NCI-H82 treated with DMSO at 0.1 percent for 48 hours (cell line): Measurements from ENCODE around the gene DUSP22.
"Not testable (repeated sequence)": the region's sequence is repeated elsewhere in the genome, so short reads cannot be mapped to it uniquely, and the experiment has no call there.

Experiments
- DNase-seq: peaks from one replicate; lab custom pipeline; 2025; ENCODE audit not compliant: unreplicated experiment; lab: John Stamatoyannopoulos, UW

Gene DUSP22

GRCh38 chr6:279341-280029 lies 12.8 kb upstream of the DUSP22 start:
- DNase-seq, result no peak

- DNase-seq, result no peak
These were observed 11.4 kb upstream of the DUSP22 start for GRCh38 chr6:280775-281468.

GRCh38 chr6:281469-282103 lies 10.7 kb upstream of the DUSP22 start:
- no peak for DNase-seq

GRCh38 chr6:282177-282866 lies 10.0 kb upstream of the DUSP22 start:
- DNase-seq, result no peak

- no peak for DNase-seq
These were observed 9.3 kb upstream of the DUSP22 start for GRCh38 chr6:282867-283416.

GRCh38 chr6:284486-284885 lies 7.8 kb upstream of the DUSP22 start:
- DNase-seq, result no peak

- no peak for DNase-seq
These were observed 7.1 kb upstream of the DUSP22 start for GRCh38 chr6:285030-285771.

GRCh38 chr6:285902-286301 lies 6.4 kb upstream of the DUSP22 start:
- not testable (repeated sequence) for DNase-seq

GRCh38 chr6:286681-287488 lies 5.4 kb upstream of the DUSP22 start:
- no peak for DNase-seq

- no peak for DNase-seq
These were observed 4.8 kb upstream of the DUSP22 start for GRCh38 chr6:287489-287860.

- DNase-seq, result no peak
These were observed 3.4 kb upstream of the DUSP22 start for GRCh38 chr6:288866-289265.

GRCh38 chr6:290111-290922 lies 2.0 kb upstream of the DUSP22 start:
- no peak for DNase-seq

GRCh38 chr6:291204-291696 lies 1.0 kb upstream of the DUSP22 start:
- no peak for DNase-seq

- no peak for DNase-seq
These were observed 362 bp downstream of the DUSP22 start for GRCh38 chr6:292506-293192.

GRCh38 chr6:293193-294174 lies 1.2 kb downstream of the DUSP22 start:
- DNase-seq, result no peak

GRCh38 chr6:294656-295565 lies 2.6 kb downstream of the DUSP22 start:
- DNase-seq, result no peak
